ENCODE measurements around the gene LTC4S. TPM values are rescaled to one million over a fixed set of nuclear protein-coding genes. Genes with fewer than 3 reads are reported as not detected.

Gene LTC4S
- total RNA-seq, 1 donor from 2014 or later, result 10.9 TPM

DNA sequence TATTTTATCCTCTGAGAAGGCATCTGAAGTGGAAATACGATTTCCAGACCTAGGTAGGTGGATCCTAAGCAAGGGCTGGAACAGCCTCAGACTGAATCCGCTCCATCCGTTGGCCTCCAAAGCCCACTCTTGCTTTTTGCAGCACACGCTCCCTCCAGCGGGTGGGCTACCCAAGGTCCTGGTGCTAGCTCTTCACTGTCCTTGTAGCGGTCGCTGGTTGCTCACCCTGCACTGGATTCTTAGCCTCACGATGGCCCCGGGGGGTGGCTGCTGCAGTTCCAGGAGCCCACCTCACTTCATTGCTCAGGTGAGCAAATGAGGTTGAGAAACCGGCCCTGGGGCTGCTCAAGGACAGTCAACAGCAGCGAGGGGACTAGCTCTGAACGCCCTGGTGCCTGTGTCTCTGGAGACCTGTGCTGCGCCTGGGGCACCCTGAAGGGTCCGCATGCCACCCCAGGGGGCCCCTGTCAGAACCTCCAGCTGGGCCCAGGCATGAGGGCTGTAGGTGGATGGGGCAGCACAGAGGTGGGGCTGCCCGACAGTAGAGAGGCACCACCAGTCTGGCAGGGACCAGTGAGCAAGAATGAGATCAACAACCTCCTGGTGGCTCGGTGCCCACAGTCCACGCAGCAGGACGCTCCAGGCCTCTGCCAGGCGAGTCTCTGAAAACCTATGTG is 8.6 kb downstream of the LTC4S start:
- no peaks in the 10 kb centered on the region for H3K27me3 ChIP-seq (ENCODE audit: low read depth)
- intact Hi-C loops (cut with micrococcal nuclease), result no loop called here
- H3K36me3 ChIP-seq, result peaks cover 39% of the 10 kb centered on the region
- H3K9me3 ChIP-seq (replicated peaks), result no peaks in the 10 kb centered on the region
- DNase-seq, result no peak
- no peak overlapping the region for H3K27ac ChIP-seq (replicated peaks)
- TF ChIP-seq, protein P1, sequence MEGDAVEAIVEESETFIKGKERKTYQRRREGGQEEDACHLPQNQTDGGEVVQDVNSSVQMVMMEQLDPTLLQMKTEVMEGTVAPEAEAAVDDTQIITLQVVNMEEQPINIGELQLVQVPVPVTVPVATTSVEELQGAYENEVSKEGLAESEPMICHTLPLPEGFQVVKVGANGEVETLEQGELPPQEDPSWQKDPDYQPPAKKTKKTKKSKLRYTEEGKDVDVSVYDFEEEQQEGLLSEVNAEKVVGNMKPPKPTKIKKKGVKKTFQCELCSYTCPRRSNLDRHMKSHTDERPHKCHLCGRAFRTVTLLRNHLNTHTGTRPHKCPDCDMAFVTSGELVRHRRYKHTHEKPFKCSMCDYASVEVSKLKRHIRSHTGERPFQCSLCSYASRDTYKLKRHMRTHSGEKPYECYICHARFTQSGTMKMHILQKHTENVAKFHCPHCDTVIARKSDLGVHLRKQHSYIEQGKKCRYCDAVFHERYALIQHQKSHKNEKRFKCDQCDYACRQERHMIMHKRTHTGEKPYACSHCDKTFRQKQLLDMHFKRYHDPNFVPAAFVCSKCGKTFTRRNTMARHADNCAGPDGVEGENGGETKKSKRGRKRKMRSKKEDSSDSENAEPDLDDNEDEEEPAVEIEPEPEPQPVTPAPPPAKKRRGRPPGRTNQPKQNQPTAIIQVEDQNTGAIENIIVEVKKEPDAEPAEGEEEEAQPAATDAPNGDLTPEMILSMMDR (IDR thresholded peaks at IDR 0.05; ENCODE audit: borderline replicate concordance), result no peak
- no peak overlapping the region for H3K4me3 ChIP-seq
- peaks cover 60% of the 10 kb centered on the region for H3K4me1 ChIP-seq

DNA sequence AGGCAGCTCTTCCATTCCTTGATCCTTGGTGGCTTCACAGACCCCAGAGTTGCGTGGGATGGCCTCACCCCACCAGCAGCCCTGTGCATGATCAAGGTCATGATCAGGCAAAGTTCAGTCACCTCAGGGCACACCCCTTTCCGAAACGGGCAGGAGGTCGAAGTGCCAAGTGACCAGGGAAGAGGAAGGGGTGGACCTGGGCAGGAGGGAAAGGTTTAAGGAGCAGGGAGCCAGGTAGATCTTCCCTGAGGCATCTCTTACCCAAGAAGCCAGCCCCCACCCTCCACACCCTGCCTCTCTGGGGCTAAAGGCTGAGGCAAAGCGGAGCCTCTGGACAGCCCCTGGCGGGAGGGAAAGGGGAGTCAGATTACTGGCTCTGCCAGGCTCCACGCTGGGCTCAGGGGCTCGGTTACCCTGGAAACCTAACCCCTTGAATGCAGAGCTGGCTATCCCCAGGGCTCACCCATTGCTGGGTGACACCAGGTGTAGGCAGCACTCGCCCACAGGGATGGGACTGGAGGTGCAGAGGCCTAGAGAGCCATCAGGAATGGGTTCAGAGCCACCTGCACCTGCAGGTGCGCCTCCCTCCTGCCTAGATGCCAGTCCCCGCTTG is 9.3 kb downstream of the LTC4S start:
- Histone ChIP-seq H3K27ac (replicated peaks) (no peak overlapping the region), H3K4me1 (peaks cover 63% of the 10 kb centered on the region), H3K36me3 (peaks cover 32% of the 10 kb centered on the region), H3K4me3 (no peak overlapping the region), H3K9me3 (replicated peaks) (no peaks in the 10 kb centered on the region), H3K27me3 (ENCODE audit: low read depth) (no peaks in the 10 kb centered on the region)
- DNase-seq, result no peak
- TF ChIP-seq, protein P1 (IDR thresholded peaks at IDR 0.05; ENCODE audit: borderline replicate concordance), result no peak
- intact Hi-C loops (cut with micrococcal nuclease), result no loop called here

DNA sequence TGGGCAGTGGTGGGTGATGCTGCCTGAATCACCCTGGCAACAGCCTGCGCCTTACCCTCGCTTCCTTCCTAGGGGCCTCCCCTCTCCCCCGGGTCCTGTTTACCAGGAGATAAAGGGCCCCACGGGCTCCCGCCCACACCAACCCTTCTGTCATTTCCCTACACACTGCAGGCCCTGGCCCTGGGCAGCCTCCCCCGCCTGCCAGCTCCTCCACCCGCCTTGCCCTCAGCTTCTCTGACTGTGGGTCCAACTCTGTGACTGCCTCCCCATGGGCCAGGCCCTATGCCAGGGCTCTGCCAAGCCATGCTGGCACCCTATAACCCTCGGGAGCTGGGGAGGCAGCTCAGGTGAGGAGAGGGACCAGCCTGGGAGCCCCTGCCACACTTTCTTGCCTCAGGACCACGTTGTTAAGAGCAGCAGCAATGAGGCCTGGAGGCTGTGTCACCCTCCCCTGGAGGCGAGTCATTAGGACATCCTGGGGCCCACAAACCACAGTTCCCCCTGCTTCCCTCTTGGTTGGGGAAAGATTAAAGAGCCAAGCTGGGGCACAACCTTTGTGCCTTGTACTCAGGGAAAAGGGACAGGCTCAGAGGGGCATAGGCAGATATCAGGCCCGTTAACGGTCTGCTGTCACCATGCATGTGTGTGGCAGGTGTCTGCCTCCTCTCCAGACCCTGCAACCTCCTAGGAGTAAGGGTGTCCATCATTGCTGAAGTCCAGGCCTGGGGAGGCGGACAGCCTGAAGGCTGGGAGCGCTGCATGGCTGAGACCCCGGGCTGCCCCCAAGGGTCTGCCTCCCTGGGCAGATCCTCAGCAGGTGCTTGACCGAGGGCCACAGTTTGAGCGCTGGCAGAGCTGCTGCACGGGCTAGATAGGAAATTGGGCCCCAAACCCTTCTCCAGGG is 10.1 kb downstream of the LTC4S start:
- intact Hi-C loops (cut with micrococcal nuclease), result no loop called here
- DNase-seq, result no peak
- Histone ChIP-seq H3K4me3 (no peak overlapping the region), H3K4me1 (peaks cover 63% of the 10 kb centered on the region), H3K27ac (replicated peaks) (no peak overlapping the region), H3K27me3 (ENCODE audit: low read depth) (no peaks in the 10 kb centered on the region), H3K36me3 (peaks cover 23% of the 10 kb centered on the region), H3K9me3 (replicated peaks) (no peaks in the 10 kb centered on the region)
- TF ChIP-seq, protein P1 (IDR thresholded peaks at IDR 0.05; ENCODE audit: borderline replicate concordance), result no peak

DNA sequence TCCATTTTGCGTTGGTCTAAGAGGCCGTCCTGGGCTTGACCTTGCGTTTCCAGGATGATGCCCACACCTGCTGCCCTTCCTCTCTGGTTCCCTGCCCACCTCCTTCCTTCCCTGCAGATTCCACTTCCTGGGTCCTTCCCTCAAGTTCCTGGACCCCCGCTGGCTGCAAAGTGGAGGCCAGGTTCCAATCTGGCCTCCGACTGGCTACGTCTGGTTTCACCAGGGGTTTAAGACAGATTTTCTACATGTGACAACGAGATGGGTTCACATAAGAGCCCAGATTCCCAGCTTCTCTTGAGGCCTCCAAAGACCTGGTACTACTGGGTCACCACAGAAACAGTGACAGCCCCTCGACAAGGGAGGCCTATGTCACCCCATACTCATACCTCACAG is 10.8 kb downstream of the LTC4S start:
- H3K36me3 ChIP-seq, result peaks cover 17% of the 10 kb centered on the region
- no peak for DNase-seq
- H3K4me3 ChIP-seq, result peak overlapping the region; percentile 94
- intact Hi-C loops (cut with micrococcal nuclease), result no loop called here
- peaks cover 63% of the 10 kb centered on the region for H3K4me1 ChIP-seq
- TF ChIP-seq, protein P1 (IDR thresholded peaks at IDR 0.05; ENCODE audit: borderline replicate concordance), result no peak
- peak overlapping the region; percentile 95 for H3K27ac ChIP-seq (replicated peaks)
- no peaks in the 10 kb centered on the region for H3K27me3 ChIP-seq (ENCODE audit: low read depth)
- no peaks in the 10 kb centered on the region for H3K9me3 ChIP-seq (replicated peaks)

DNA sequence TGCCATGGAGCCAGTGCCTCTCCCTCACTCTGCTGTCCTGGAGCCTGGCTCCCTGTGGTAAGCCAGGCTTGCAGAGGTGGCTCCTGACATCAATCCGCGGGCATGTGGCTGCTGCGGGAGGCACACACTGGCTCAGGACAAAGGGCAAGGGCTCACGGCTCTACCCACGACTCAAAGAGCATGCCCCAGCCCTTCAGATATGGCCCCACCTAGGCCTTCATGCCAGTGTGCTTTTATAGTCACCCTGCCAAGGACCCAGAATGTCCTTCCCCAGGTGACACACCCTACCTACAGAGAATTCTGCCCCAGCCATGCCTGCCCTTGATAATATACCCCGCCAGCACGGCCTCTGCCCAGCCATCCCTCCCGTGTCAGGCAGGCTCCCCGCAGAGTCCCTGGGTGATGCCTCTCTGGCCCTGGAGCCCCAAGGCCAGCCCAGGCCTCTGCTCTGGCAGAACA is 11.3 kb downstream of the LTC4S start:
- DNase-seq, result no peak
- Histone ChIP-seq H3K36me3 (peaks cover 11% of the 10 kb centered on the region), H3K4me1 (peaks cover 63% of the 10 kb centered on the region), H3K9me3 (replicated peaks) (no peaks in the 10 kb centered on the region), H3K4me3 (peak overlapping the region; percentile 94), H3K27ac (replicated peaks) (peak overlapping the region; percentile 95), H3K27me3 (ENCODE audit: low read depth) (no peaks in the 10 kb centered on the region)
- TF ChIP-seq, protein P1 (IDR thresholded peaks at IDR 0.05; ENCODE audit: borderline replicate concordance), result no peak
- intact Hi-C loops (cut with micrococcal nuclease), result no loop called here
